Measurements from ENCODE around the gene NEK8. TPM values are rescaled to one million over a fixed set of nuclear protein-coding genes. Genes with fewer than 3 reads are reported as not detected.
"Not testable (repeated sequence)": the region's sequence is repeated elsewhere in the genome, so short reads cannot be mapped to it uniquely, and the experiment has no call there.

The NEK8 gene
- total RNA-seq, 1 donor from 2014 or later, result 0.52 TPM

- not testable (repeated sequence) for H3K4me3 ChIP-seq (ENCODE audit: low read length in 3 of 3); H3K27ac ChIP-seq (ENCODE audit: low read depth, low read length); H3K4me1 ChIP-seq (ENCODE audit: control insufficient read depth in 3 of 3, insufficient read depth in 3 of 3, low read length in 3 of 3); H3K9me3 ChIP-seq (ENCODE audit: control insufficient read depth in 3 of 3, low read length in 3 of 3); H3K27me3 ChIP-seq (ENCODE audit: control insufficient read depth in 3 of 3, insufficient read depth in 3 of 3, low read length in 3 of 3); H3K9ac ChIP-seq (ENCODE audit: low read depth in 1 of 3, low read length in 3 of 3); H3K36me3 ChIP-seq (ENCODE audit: control insufficient read depth in 3 of 3, insufficient read depth in 3 of 3, low read length in 3 of 3)
Measured at GRCh38 chr17:28735913-28736769, 7.6 kb downstream of the NEK8 start.

- Histone ChIP-seq H3K27me3 (ENCODE audit: control insufficient read depth in 3 of 3, insufficient read depth in 3 of 3, low read length in 3 of 3) (no peaks in the 10 kb centered on the region), H3K27ac (ENCODE audit: low read depth, low read length) (no peak overlapping the region), H3K4me3 (ENCODE audit: low read length in 3 of 3) (no peak overlapping the region), H3K9me3 (ENCODE audit: control insufficient read depth in 3 of 3, low read length in 3 of 3) (no peaks in the 10 kb centered on the region), H3K9ac (ENCODE audit: low read depth in 1 of 3, low read length in 3 of 3) (no peak overlapping the region), H3K4me1 (ENCODE audit: control insufficient read depth in 3 of 3, insufficient read depth in 3 of 3, low read length in 3 of 3) (peaks cover 4 to 7% (median 5%) of the 10 kb centered on the region in 3 donors), H3K36me3 (ENCODE audit: control insufficient read depth in 3 of 3, insufficient read depth in 3 of 3, low read length in 3 of 3) (peaks cover 0 to 1% (median 0%) of the 10 kb centered on the region in 3 donors)
Measured at GRCh38 chr17:28737316-28737715, 8.7 kb downstream of the NEK8 start.

- Histone ChIP-seq H3K27ac (ENCODE audit: low read depth, low read length) (no peak overlapping the region), H3K4me3 (ENCODE audit: low read length in 3 of 3) (no peak overlapping the region), H3K9me3 (ENCODE audit: control insufficient read depth in 3 of 3, low read length in 3 of 3) (no peaks in the 10 kb centered on the region), H3K36me3 (ENCODE audit: control insufficient read depth in 3 of 3, insufficient read depth in 3 of 3, low read length in 3 of 3) (peaks cover 0 to 1% (median 0%) of the 10 kb centered on the region in 3 donors), H3K27me3 (ENCODE audit: control insufficient read depth in 3 of 3, insufficient read depth in 3 of 3, low read length in 3 of 3) (no peaks in the 10 kb centered on the region), H3K9ac (ENCODE audit: low read depth in 1 of 3, low read length in 3 of 3) (no peak overlapping the region), H3K4me1 (ENCODE audit: control insufficient read depth in 3 of 3, insufficient read depth in 3 of 3, low read length in 3 of 3) (peaks cover 5 to 9% (median 7%) of the 10 kb centered on the region in 3 donors)
Measured at GRCh38 chr17:28737770-28738679, 9.4 kb downstream of the NEK8 start.

GRCh38 chr17:28738680-28739384 lies 10.2 kb downstream of the NEK8 start:
- Histone ChIP-seq H3K9me3 (ENCODE audit: control insufficient read depth in 3 of 3, low read length in 3 of 3) (no peaks in the 10 kb centered on the region), H3K9ac (ENCODE audit: low read depth in 1 of 3, low read length in 3 of 3) (no peak overlapping the region), H3K4me1 (ENCODE audit: control insufficient read depth in 3 of 3, insufficient read depth in 3 of 3, low read length in 3 of 3) (peaks cover 8 to 16% (median 12%) of the 10 kb centered on the region in 3 donors), H3K27me3 (ENCODE audit: control insufficient read depth in 3 of 3, insufficient read depth in 3 of 3, low read length in 3 of 3) (no peaks in the 10 kb centered on the region), H3K36me3 (ENCODE audit: control insufficient read depth in 3 of 3, insufficient read depth in 3 of 3, low read length in 3 of 3) (peaks cover 0 to 1% (median 0%) of the 10 kb centered on the region in 3 donors), H3K4me3 (ENCODE audit: low read length in 3 of 3) (no peak overlapping the region), H3K27ac (ENCODE audit: low read depth, low read length) (no peak overlapping the region)

- Histone ChIP-seq H3K9me3 (ENCODE audit: control insufficient read depth in 3 of 3, low read length in 3 of 3) (no peaks in the 10 kb centered on the region), H3K4me1 (ENCODE audit: control insufficient read depth in 3 of 3, insufficient read depth in 3 of 3, low read length in 3 of 3) (peaks cover 15 to 21% (median 18%) of the 10 kb centered on the region in 3 donors), H3K36me3 (ENCODE audit: control insufficient read depth in 3 of 3, insufficient read depth in 3 of 3, low read length in 3 of 3) (no peaks in the 10 kb centered on the region), H3K27ac (ENCODE audit: low read depth, low read length) (no peak overlapping the region), H3K4me3 (ENCODE audit: low read length in 3 of 3) (no peak overlapping the region), H3K27me3 (ENCODE audit: control insufficient read depth in 3 of 3, insufficient read depth in 3 of 3, low read length in 3 of 3) (peaks cover 0 to 6% (median 5%) of the 10 kb centered on the region in 3 donors), H3K9ac (ENCODE audit: low read depth in 1 of 3, low read length in 3 of 3) (no peak overlapping the region)
Measured at GRCh38 chr17:28740406-28741357, 12.1 kb downstream of the NEK8 start.

GRCh38 chr17:28741358-28742349 lies 13.1 kb downstream of the NEK8 start:
- Histone ChIP-seq H3K9me3 (ENCODE audit: control insufficient read depth in 3 of 3, low read length in 3 of 3) (no peaks in the 10 kb centered on the region), H3K27me3 (ENCODE audit: control insufficient read depth in 3 of 3, insufficient read depth in 3 of 3, low read length in 3 of 3) (peaks cover 0 to 12% (median 6%) of the 10 kb centered on the region in 3 donors), H3K27ac (ENCODE audit: low read depth, low read length) (no peak overlapping the region), H3K36me3 (ENCODE audit: control insufficient read depth in 3 of 3, insufficient read depth in 3 of 3, low read length in 3 of 3) (no peaks in the 10 kb centered on the region), H3K4me1 (ENCODE audit: control insufficient read depth in 3 of 3, insufficient read depth in 3 of 3, low read length in 3 of 3) (peaks cover 24 to 31% (median 27%) of the 10 kb centered on the region in 3 donors), H3K9ac (ENCODE audit: low read depth in 1 of 3, low read length in 3 of 3) (no peak overlapping the region), H3K4me3 (ENCODE audit: low read length in 3 of 3) (no peak overlapping the region)

GRCh38 chr17:28743243-28744103 lies 14.9 kb downstream of the NEK8 start, which contains the start of gene TRAF4:
Gene TRAF4 (plus strand): TSS chr17:28744011. CDS start chr17:28744113, 102 bp downstream.
- H3K4me1 ChIP-seq (ENCODE audit: control insufficient read depth in 3 of 3, insufficient read depth in 3 of 3, low read length in 3 of 3), result peaks cover 31 to 36% (median 32%) of the 10 kb centered on the region in 3 donors
- peak within 1 kb of the TSS; percentile 69 to 79 (median 75) for H3K9ac ChIP-seq (ENCODE audit: low read depth in 1 of 3, low read length in 3 of 3)
- H3K4me3 ChIP-seq (ENCODE audit: low read length in 3 of 3), result peak within 1 kb of the TSS; percentile 71 to 75 (median 73)
- H3K9me3 ChIP-seq (ENCODE audit: control insufficient read depth in 3 of 3, low read length in 3 of 3), result no peaks in the 10 kb centered on the region
- H3K27me3 ChIP-seq (ENCODE audit: control insufficient read depth in 3 of 3, insufficient read depth in 3 of 3, low read length in 3 of 3), result peaks cover 0 to 12% (median 6%) of the 10 kb centered on the region in 3 donors
- H3K36me3 ChIP-seq (ENCODE audit: control insufficient read depth in 3 of 3, insufficient read depth in 3 of 3, low read length in 3 of 3), result peaks cover 0 to 2% (median 0%) of the 10 kb centered on the region in 3 donors
- peak within 1 kb of the TSS; percentile 74 for H3K27ac ChIP-seq (ENCODE audit: low read depth, low read length)
